ENCODE data around the gene HES6. TPM values are rescaled to one million over a fixed set of nuclear protein-coding genes. Genes with fewer than 3 reads are reported as not detected.

The HES6 gene
- total RNA-seq, 1 experiment from 2014 or later = 52.2 TPM

DNA sequence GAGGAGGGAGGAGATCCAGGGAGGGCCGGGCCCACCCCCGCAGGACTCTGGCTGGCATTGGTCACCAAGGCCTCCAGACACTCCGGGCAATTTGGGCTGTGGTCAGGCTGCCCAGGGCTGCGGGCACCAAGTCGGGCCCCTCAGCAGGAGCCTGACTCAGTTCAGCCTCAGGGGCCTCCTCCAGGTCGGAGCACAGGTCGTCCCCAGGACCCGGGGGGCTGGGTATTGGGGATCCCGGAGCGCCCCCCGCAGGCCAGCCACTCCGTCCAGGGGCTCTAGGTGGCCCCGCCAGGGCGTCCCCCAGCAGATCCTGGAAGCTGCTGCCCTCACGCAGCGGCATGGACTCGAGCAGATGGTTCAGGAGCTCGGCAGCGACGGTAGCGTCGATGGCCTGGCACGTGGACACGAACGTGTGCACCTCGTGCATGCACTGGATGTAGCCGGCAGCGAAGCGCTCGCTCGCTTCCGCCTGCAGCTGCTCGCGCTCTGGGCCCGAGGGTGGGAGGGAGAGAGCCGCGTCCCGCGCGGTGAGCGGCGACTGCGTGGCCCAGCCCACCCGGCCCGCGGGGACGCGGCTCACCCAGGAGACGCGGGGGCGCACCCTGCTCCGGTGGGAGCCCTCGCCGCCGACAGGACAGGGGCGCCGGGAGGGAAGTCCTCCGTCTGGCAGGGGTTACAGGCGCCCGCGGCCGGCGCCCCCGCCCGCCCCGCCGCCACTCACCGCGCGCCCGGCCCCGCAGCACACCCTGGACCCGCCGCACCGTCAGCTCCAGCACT is 884 bp downstream of the HES6 start:
- Histone ChIP-seq H3K27me3 (ENCODE audit: control insufficient read depth, insufficient read depth, low read length) (peaks cover 63% of the 10 kb centered on the region), H3K36me3 (replicated peaks; ENCODE audit: control insufficient read depth, insufficient read depth, low read length) (no peaks in the 10 kb centered on the region), H3K4me3 (ENCODE audit: insufficient read depth, low read depth, low read length) (peak overlapping the region; percentile 65)
- peak; percentile 75 for DNase-seq

DNA sequence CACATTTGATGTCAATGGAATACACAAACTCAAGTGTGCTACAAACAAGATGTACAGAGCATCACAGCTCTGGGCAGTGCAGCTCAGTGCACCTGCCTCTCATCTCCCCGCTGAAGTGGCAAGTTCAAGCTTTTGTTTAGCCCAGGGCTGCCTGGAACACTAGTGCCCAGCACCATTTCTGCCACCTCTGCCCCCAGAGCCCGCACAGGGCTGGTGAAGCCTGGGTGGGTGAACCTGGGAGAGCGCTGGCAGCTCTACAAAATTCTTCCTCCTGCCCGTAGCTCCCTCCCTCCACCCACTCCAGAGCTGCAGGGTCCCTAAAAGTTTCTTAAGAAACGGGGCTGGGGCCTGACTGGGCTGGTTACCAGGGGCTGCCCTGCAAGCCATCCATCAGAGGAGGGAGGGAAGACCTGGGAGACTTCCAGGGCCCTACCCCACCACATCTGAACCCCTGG is 1.5 kb downstream of the HES6 start:
- Histone ChIP-seq H3K27me3 (ENCODE audit: control insufficient read depth, insufficient read depth, low read length) (peaks cover 63% of the 10 kb centered on the region), H3K36me3 (replicated peaks; ENCODE audit: control insufficient read depth, insufficient read depth, low read length) (no peaks in the 10 kb centered on the region), H3K4me3 (ENCODE audit: insufficient read depth, low read depth, low read length) (no peak overlapping the region)
- DNase-seq = peak; percentile 50

DNA sequence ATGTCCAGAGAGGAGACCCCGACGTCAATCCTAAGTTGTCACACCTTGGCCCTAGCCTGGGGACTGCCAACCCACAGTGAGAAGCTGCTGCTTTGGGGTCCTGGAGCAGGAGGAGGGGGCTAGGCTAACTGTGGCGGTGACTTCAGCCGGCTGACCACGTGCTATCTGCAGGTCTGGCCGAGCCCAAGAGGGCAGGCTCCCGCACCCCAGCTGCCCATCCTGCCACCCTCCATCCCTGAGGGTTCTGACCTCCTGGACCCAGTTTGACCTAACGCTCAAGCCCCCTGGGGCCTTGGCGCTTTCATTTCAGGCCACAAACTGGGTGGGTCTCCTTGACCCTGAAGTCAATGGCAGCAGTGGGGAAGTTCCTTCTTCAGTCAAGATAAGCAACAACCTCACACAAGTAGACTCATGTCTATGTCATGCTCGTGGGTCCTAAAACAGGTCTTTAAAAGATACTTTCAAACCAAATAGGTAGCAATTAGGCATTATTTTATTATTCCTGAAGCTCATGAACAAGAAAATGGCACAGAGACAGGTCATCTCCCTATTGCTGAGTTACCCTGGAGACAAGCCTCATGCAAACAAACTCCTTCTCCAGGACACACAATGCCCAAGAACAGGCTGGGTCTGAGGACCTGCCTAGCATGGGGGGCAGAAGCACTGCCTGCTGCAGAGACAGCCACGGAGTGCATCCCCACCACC is 2.3 kb downstream of the HES6 start:
- H3K36me3 ChIP-seq (replicated peaks; ENCODE audit: control insufficient read depth, insufficient read depth, low read length) = no peaks in the 10 kb centered on the region
- H3K27me3 ChIP-seq (ENCODE audit: control insufficient read depth, insufficient read depth, low read length) = peaks cover 60% of the 10 kb centered on the region
- DNase-seq = peak; percentile 37
- H3K4me3 ChIP-seq (ENCODE audit: insufficient read depth, low read depth, low read length) = no peak overlapping the region

DNA sequence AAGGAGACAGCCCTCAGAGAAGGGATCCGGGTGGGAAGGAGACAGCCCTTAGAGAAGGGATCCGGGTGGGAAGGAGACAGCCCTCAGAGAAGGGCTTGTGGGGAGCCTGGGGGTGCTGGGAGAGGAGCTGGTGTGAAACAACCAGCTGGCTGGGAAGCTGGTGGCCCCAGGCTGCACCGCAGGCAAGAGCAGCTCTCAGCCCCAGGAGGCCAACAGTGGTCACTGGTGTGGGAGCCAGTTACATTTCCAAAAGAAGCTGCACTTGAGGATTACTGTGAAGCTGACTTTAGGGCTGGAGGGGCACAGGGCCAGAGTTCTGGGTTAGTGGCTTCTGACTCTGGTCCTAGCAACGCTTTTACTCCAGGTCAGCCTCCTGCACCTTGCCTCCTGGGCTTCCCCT is 3.3 kb downstream of the HES6 start:
- Histone ChIP-seq H3K36me3 (replicated peaks; ENCODE audit: control insufficient read depth, insufficient read depth, low read length) (no peaks in the 10 kb centered on the region), H3K27me3 (ENCODE audit: control insufficient read depth, insufficient read depth, low read length) (peaks cover 58% of the 10 kb centered on the region), H3K4me3 (ENCODE audit: insufficient read depth, low read depth, low read length) (no peak overlapping the region)
- peak; percentile 24 for DNase-seq

DNA sequence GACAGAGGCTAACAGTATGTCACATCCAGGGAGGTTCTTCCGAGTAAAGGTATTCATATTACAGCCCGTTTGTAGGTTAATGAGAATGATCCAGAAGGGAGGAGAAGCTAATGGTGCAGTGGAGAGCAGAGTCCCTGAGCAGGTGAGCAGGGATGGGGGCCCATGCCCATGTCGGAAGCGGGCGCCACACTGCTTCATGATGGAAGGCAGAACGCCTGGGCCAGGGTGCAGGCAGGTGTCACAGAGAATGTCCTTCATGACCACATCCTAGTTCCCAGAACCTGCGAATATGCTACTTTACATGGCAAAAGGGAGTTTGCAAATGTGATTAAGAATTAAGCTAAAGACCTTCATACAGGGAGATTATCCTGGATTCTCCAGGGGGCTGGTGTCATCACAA is 4.0 kb downstream of the HES6 start:
- H3K27me3 ChIP-seq (ENCODE audit: control insufficient read depth, insufficient read depth, low read length) = peaks cover 57% of the 10 kb centered on the region
- DNase-seq = no peak
- no peak overlapping the region for H3K4me3 ChIP-seq (ENCODE audit: insufficient read depth, low read depth, low read length)
- no peaks in the 10 kb centered on the region for H3K36me3 ChIP-seq (replicated peaks; ENCODE audit: control insufficient read depth, insufficient read depth, low read length)

DNA sequence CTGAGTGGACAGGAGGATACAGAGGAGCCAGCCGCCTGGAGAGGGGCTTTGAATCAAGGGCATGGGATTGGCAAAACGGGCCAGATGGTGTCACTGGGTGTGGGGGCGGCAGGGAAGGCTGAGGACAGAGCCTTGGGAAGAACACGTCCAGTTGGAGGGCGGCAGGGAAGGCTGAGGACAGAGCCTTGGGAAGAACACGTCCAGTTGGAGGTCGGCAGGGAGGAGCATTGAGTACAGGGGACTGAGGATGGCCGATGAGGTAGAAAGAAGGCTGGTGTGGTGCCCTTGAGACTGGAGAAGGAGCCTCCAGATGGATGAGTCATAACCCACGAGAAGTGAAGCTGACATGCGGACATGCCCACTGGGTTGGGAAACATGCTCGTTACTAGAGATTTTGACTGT is 4.5 kb downstream of the HES6 start:
- H3K36me3 ChIP-seq (replicated peaks; ENCODE audit: control insufficient read depth, insufficient read depth, low read length) = no peaks in the 10 kb centered on the region
- H3K4me3 ChIP-seq (ENCODE audit: insufficient read depth, low read depth, low read length) = no peak overlapping the region
- H3K27me3 ChIP-seq (ENCODE audit: control insufficient read depth, insufficient read depth, low read length) = peaks cover 62% of the 10 kb centered on the region
- DNase-seq = peak; percentile 21

DNA sequence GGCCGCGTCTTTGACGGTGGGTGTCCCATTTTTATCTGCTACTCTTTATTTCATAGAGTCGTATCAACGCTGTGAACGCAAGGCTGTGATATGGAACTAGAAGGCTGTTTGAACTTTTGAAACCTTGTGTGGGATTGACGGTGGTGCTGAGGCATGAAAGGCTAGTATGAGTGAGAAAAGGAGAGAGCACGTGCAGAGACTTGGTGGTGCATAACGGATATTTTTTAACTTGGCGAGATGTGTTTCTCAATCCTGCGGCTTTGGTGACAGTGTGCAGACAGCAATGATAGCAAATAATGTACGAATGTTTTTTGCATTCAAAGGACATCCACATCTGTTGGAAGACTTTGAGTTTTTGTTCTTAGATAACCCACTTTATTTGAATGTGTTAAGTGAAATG is 6.2 kb downstream of the HES6 start:
- Histone ChIP-seq H3K36me3 (replicated peaks; ENCODE audit: control insufficient read depth, insufficient read depth, low read length) (no peaks in the 10 kb centered on the region), H3K4me3 (ENCODE audit: insufficient read depth, low read depth, low read length) (no peak overlapping the region), H3K27me3 (ENCODE audit: control insufficient read depth, insufficient read depth, low read length) (peaks cover 64% of the 10 kb centered on the region)
- DNase-seq = peak; percentile 9

DNA sequence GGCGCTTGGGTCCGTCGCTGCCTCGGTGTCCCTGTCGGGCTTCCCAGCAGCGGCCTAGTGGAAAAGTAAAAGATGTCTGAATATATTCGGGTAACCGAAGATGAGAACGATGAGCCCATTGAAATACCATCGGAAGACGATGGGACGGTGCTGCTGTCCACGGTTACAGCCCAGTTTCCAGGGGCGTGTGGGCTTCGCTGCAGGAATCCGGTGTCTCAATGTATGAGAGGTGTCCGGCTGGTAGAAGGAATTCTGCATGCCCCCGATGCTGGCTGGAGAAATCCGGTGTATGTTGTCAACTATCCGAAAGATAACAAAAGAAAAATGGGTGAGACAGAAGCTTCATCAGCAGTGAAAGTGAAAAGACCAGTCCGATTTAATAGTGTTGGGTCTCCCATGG is 8.0 kb downstream of the HES6 start:
- Histone ChIP-seq H3K36me3 (replicated peaks; ENCODE audit: control insufficient read depth, insufficient read depth, low read length) (no peaks in the 10 kb centered on the region), H3K4me3 (ENCODE audit: insufficient read depth, low read depth, low read length) (no peak overlapping the region), H3K27me3 (ENCODE audit: control insufficient read depth, insufficient read depth, low read length) (peaks cover 47% of the 10 kb centered on the region)
- peak; percentile 23 for DNase-seq

DNA sequence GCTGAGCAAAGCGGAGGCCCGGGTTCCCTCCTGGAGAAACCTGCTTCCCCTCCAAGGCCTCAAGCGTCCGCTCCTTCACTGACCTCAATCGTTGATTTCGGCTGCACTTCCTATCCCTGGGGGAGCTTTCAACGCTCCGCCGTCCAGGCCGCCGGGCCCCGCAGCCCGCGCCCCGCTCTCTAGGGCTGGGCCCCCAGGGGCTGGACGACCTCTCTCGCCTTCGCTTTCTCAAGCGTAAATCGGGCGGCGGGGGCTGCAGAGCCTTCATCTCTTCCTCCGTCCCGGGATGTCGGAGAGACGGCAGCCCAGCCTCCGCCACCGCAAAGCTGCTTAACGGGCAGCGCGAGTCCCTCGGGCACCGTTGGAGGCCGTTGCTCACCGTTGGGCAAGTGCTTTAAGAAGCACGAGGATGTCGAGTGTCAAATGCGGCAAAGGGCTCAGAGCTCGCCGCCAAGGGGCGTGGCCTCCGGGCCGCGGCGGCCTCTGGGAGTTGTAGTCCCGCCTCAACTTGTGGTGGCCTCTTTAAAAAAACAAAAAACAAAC is 8.5 kb downstream of the HES6 start:
- H3K27me3 ChIP-seq (ENCODE audit: control insufficient read depth, insufficient read depth, low read length) = peaks cover 42% of the 10 kb centered on the region
- peak; percentile 96 for DNase-seq
- peak overlapping the region; percentile 53 for H3K4me3 ChIP-seq (ENCODE audit: insufficient read depth, low read depth, low read length)
- no peaks in the 10 kb centered on the region for H3K36me3 ChIP-seq (replicated peaks; ENCODE audit: control insufficient read depth, insufficient read depth, low read length)

DNA sequence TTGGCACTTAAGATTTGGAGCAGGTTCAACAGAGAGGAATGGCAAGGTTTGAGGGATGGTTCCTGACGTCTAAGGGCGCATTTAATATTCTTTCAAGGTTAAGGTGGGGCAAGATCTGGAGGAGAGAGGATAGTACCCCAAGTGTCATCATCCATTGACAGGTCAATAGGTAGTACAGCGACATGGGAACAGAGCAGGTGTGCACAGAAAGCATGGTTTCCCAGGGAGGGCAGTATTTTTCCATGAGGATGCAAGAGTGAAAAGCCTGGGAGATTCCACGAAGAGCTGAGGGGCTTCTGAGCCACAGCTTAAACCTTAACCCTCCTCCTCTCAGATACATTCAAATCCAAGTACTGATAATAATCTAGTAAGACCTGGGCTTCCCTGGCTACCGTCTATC is 9.1 kb downstream of the HES6 start:
- no peak for DNase-seq
- H3K4me3 ChIP-seq (ENCODE audit: insufficient read depth, low read depth, low read length) = peak overlapping the region; percentile 53; the same call in 1 of the 2 replicates
- H3K27me3 ChIP-seq (ENCODE audit: control insufficient read depth, insufficient read depth, low read length) = peaks cover 36% of the 10 kb centered on the region
- no peaks in the 10 kb centered on the region for H3K36me3 ChIP-seq (replicated peaks; ENCODE audit: control insufficient read depth, insufficient read depth, low read length)

DNA sequence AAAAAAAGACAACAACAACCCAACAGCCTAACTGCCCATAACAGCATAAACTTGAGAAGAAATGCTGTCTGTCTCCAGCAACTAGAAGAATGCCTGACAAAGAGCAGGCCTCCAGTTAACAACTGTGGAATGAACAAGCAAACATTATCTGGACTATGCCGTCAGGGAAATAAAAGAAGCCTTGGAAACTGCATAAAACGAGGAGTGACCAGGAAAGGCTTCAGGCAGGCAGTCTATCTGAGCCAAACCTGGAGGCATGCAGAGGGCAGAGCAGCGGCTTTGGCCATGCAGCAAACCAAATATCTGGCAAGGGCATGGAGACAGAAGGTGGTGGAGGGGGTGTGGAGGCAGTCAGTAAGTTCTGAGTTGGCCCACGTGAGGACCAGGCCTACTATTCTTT is 11.1 kb downstream of the HES6 start:
- DNase-seq = no peak

DNA sequence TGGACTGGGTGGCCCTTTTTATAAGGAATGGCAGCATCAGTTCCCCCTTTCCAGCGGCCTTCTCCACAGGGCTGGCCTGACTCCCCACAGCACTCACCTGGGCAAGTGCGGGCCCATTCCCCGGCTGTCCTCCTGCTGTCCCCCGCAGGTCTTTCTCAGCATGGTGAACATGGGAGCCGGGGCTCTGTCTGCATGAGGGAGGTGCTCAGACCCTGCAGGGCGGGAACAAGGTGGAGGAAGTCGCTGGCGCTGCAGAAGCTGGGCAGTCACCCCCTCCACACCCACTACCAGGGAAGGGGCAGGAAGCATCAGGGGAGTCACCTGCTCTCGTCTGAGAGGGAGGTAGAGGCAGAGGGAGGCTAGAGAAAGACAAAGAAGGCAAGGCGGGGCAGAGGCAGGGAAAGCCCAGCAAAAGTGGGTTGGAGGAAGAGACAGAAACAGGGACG is 12.2 kb downstream of the HES6 start:
- Histone ChIP-seq H3K27me3 (ENCODE audit: control insufficient read depth, insufficient read depth, low read length) (peaks cover 29% of the 10 kb centered on the region), H3K36me3 (replicated peaks; ENCODE audit: control insufficient read depth, insufficient read depth, low read length) (no peaks in the 10 kb centered on the region), H3K4me3 (ENCODE audit: insufficient read depth, low read depth, low read length) (no peak overlapping the region)
- peak; percentile 69 for DNase-seq

More for the DNA sequence above, 11.1 kb downstream of the HES6 start:
- H3K4me3 ChIP-seq (ENCODE audit: insufficient read depth, low read depth, low read length) = no peak overlapping the region
- H3K36me3 ChIP-seq (replicated peaks; ENCODE audit: control insufficient read depth, insufficient read depth, low read length) = no peaks in the 10 kb centered on the region
- H3K27me3 ChIP-seq (ENCODE audit: control insufficient read depth, insufficient read depth, low read length) = peaks cover 29% of the 10 kb centered on the region

DNA sequence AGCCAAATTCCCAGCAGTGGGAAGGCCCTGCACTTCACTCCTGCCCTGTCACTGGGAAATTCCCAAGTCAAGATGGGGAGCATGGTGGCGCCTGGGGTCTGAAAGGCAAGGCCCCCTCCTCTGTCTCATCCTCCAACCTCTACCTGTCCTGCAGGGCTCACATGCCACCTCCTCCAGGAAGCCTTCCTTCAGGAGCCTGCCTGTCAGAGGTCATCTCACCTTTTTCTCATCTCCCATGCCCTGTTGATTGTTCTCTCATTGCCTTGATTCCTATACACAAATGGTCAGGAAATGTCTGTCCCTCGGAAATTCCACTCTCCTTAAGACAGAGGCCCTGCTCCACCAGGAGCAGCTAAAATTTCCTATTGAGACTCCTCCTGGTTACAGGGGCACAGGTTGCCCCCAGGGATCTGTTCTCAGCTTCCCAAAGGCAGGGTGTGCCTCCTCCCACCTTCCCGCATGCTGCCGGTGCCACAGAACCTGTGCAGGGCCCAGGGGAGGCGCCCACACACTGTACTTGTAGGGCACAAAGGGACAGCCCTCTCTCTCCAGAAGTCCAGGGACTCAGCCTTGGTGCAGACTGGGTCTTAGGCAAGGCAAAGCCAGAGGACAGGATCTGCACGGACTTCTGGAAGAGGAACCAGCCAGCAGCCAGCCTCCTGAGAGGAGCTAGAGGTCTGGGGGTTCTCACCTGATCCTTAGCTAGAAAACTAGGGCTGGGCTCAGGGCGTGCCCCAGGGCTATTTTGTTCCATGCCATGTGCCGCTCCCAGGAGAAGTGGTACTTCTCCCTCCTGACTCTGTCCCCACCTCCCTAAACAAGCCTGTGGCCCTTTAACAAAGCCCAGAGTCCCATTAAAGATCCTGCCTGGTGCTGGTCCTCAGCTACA is 12.9 kb downstream of the HES6 start:
- peaks cover 26% of the 10 kb centered on the region for H3K27me3 ChIP-seq (ENCODE audit: control insufficient read depth, insufficient read depth, low read length)
- H3K4me3 ChIP-seq (ENCODE audit: insufficient read depth, low read depth, low read length) = no peak overlapping the region
- DNase-seq = no peak
- no peaks in the 10 kb centered on the region for H3K36me3 ChIP-seq (replicated peaks; ENCODE audit: control insufficient read depth, insufficient read depth, low read length)
